SW480 (cell line): Measurements from ENCODE around the gene PM20D1.
"Not testable (repeated sequence)": the region's sequence is repeated elsewhere in the genome, so short reads cannot be mapped to it uniquely, and the experiment has no call there.

Experiments used
- DNase-seq: peaks from one replicate; pipeline ENCODE4 v3.0.0-alpha.2; 2016; ENCODE audit warnings: low spot score

The PM20D1 gene

GRCh38 chr1:205849619-205850355 lies at the start of gene PM20D1:
Gene PM20D1, minus strand, starts transcription at chr1:205850132. Its CDS starts 60 bp downstream, at chr1:205850072.
- peak; percentile 6 for DNase-seq

GRCh38 chr1:205896351-205896750 lies 46.4 kb upstream of the PM20D1 start:
- DNase-seq = no peak

DNA sequence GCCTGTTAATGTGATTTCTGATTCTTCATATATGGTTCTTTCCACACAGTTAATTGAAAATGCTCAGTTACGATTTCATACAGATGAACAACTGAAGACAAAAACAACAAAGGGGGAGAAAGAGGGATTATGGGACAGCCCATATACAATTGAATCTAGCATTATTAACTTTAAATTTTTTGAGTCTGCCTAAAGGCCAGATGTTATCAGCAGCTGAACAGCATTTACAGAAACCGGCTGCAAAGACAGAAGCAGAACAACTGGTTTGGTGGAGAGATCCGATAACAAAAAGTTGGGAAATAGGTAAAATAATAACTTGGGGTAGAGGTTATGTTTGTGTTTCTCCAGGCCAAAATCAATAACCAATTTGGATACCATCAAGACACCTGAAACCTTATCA lies 44.2 kb upstream of the PM20D1 start:
- DNase-seq = not testable (repeated sequence)

- not testable (repeated sequence) for DNase-seq
These were observed 42.2 kb upstream of the PM20D1 start for GRCh38 chr1:205892175-205892574.

DNA sequence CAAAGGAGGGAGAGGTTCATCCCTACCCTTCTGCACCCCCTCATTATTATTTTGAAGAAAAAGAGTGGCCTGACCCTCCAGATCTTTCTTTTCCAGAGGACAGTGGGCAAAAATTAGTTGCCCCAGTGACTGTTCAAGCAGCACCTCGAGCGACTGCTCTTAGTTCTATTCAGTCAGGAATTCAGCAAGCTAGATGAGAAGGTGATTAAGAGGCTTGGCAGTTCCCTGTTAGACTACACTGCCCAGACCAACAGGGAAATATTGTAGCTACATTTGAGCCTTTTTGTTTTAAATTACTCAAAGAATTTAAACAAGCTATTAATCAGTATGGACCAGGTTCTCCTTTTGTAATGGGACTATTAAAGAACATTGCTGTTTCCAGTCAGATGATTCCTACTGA lies 41.5 kb upstream of the PM20D1 start:
- DNase-seq = not testable (repeated sequence)

- DNase-seq = not testable (repeated sequence)
These were observed 40.7 kb upstream of the PM20D1 start for GRCh38 chr1:205890631-205891030.

DNA sequence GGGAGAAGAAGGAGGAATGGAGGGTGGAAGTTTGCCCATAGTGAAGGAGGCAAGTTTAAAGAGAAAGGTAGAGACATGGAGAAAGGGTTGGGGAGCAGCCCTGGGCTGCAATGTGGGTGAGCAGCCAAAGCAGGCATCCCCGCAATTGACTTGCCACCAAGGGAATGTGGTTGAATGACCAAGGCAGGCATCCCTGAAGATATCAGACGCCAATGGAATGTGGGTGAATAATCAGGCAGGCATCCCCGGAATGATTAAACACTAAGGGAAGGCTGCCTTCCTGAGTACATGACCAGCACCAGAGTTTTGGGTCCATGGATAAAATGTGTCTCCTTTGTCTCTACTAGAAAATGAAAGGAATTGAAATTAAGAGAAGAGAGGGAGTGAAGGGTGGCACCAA lies 39.8 kb upstream of the PM20D1 start:
- DNase-seq = peak; percentile 66

DNA sequence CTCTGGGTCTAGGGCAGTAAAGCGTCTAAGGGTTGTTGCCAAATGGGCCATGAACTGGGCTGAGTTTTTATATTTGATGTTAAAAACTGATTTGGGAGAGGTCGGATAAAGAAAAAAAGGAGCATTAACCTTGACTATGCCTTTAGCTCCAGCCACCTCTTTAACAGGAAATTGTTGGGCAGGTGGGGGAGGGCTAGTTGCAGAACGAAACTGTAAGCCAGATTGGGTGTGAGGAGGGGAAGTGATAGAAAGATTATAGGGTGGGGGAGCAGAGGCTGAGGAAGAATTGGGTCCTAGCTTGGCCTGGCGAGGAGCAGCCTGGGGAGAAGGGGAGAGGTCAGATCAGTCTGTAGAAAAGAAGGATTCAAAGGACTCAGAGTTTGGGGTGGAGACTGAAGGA lies 39.1 kb upstream of the PM20D1 start:
- not testable (repeated sequence) for DNase-seq

DNA sequence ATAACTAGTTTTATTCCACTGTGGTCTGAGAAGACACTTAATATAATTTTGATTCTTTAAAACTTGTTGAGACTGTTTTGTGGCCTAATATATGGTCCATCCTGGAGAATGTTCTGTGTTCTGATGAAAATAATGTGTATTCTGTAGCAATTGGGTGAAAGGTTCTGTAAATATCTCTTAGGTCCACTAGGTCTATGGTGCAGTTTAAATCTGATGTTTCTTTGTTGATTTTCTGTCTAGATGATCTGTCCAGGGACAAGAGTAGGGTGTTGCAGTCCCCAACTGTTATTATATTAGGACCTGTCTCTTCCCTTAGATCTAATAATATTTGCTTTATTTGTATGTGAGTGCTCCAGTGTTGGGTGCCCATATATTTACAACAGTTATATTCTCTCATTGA lies 33.9 kb upstream of the PM20D1 start:
- DNase-seq = no peak

GRCh38 chr1:205880923-205881322 lies 31.0 kb upstream of the PM20D1 start:
- DNase-seq = no peak

DNA sequence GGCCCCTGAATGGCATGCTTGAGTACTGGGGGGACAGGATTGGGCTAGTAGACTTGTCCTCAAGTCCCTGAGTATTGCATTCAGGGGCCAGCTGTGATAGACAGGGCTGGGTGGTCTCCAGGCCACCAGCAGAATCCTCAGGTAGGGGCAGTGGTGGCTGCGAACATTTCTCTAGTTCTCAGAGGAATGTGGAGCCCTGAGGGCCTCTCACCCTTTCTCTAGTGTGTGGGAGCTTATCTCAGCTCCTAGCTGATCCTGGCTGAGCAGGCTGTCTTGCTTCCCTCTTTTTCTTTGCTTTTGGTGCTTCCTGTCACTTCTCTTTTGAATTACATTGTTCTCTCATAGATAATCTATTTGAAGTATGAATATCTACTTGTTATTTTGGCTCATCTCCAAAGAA lies 30.0 kb upstream of the PM20D1 start:
- DNase-seq = no peak

GRCh38 chr1:205878026-205878425 lies 28.1 kb upstream of the PM20D1 start:
- no peak for DNase-seq

DNA sequence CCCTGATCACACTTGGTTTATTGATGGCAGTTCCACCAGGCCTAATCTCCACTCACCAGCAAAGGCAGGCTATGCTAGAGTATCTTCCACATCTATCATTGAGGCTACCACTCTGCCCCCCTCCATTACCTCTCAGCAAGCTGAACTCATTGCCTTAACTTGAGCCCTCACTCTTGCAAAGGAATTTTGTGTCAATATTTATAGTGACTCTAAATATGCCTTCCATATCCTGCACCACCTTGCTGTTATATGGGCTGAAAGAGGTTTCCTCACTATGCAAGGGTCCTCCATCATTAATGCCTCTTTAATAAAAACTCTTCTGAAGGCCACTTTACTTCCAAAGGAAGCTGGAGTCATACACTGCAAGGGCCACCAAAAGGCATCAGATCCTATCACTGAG lies 23.2 kb upstream of the PM20D1 start:
- DNase-seq = not testable (repeated sequence)

DNA sequence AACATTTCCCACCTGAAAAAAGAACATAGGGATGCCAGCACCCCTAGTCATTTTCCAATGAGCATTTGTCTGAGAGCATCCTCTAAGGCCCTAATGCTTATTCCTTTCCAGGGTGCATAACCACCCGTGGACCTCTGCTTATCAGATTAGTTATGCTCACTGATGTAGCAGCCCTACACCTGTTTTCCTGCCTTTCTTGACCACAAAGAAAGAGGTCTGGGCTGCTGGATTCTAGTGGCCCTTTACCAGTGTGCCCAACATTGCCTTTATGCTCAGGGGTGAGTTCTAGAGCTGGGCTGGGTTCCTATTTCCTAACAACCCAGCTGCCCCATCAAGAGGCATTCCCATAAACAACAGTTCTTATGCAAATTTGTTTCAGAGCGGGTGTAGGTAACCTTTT lies 20.3 kb upstream of the PM20D1 start:
- DNase-seq = no peak

DNA sequence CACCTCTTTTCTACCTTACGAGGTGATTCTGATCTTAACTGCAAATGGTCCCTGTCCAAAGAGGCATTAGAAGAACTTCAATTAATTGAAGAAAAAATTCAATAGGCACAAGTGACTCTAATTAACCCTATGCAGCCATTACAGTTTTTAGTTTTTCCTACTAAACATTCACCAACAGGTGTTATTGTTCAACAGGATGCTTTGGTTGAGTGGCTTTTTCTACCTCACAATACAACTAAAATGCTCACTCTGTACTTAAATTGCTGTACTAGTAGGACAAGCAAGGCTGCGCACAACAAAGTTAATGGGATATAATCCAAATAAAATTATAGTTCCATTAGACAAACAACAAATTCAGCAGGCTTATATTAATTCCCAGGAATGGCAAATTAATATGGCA lies 11.6 kb upstream of the PM20D1 start:
- DNase-seq = no peak

DNA sequence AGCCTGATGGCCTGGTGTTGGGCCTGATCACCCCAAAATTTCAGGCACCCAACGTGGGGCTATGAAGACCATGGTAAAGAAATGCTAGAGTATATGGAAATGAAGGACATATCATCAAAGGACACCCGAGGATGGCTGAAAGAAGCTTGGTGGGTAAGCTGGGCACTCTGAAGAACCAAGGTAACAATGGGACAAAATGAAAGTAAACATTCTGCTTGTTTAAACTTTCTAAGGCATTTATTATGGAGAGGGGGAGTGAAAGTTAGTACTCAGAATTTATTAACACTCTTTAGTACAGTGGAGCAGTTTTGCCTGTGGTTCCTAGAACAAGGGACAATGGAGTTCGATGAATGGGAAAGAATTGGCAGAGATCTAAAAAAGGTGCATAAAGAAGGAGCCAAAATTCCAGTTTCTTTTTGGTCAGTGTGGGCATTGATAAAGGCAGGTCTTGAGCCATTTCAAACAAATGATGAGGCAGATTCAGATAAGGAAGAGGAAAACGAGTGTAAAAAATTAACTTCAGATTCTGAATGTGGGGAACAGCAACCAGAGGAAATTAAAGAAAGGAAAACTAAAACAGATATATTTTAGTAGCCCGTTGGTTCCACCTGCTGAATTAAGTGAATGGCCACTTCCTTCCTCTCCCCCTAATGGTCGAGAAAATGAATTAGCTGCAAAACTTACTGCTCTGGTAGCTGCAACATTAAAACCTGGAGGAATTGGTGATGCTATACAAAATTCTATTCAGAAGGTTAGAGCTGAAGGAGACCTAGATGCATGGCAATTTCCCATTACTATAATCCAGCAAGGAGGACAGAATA lies 8.4 kb upstream of the PM20D1 start:
- no peak for DNase-seq

DNA sequence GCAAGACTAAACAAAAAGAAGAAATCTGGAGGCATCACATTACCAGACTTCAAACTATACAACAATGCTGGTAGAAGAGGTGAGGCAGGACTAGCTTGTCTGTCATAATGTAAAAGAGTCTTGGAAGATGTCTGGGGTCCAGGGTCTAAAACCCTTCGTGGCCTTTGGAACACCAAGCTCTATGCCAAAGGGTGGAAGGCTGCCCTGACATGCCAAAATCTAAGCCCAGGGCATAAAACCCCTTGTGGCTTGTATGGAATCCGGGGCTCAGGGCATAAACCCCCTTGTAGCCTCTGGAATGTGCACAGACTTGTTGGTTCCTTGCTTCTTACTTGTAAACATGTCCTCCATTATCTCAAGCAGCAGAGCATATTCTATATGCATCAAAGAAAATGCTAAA lies 7.6 kb upstream of the PM20D1 start:
- DNase-seq = not testable (repeated sequence)

DNA sequence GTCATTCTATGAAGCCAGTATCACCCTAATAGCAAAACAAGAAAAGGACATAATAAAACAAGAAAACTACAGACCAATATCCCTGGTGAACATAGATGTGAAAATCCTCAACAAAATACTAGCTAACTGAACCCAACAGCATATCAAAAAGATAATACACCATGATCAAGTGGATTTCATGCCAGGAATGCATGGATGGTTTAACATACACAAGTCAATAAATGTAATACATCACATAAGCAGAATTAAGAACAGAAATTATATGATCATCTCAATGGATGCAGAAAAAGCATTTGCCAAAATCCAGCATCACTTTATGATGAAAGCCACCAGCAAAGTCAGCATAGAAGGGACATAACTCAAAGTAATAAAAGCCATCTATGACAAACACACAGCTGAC lies 6.5 kb upstream of the PM20D1 start:
- no peak for DNase-seq

- DNase-seq = no peak
These were observed 3.0 kb upstream of the PM20D1 start for GRCh38 chr1:205852969-205853368.

- DNase-seq = no peak
These were observed 2.1 kb upstream of the PM20D1 start for GRCh38 chr1:205851993-205852392.

- DNase-seq = no peak
These were observed 6.7 kb downstream of the PM20D1 start for GRCh38 chr1:205843036-205843859.

GRCh38 chr1:205842229-205842628 lies 7.7 kb downstream of the PM20D1 start:
- DNase-seq = no peak
